ENCODE results near the gene KRTAP2-1.
"Not testable (repeated sequence)": the region's sequence is repeated elsewhere in the genome, so short reads cannot be mapped to it uniquely, and the experiment has no call there.

Gene KRTAP2-1

DNA sequence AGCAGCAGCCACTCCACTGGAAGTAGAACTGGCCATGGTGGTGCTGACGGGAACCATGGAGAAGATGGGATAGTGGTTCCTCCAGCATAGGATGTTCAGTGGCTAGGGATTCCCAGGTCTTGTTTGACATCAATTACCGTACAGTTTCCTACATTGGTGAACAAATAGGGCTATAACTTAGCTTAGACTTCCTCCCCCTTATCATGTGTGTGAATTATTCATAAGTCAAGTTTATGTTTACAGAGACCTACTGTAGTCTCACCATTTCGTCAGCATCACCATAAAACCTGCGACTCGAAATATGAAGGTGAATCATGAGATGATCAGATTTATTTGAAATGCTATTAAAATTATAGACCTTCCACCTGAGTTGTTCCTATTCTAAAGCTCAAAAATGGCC lies 11.6 kb upstream of the KRTAP2-1 start:
- DNase-seq (ENCODE audit: low read depth in 1 of 2, low spot score in 1 of 2) = no peak

DNA sequence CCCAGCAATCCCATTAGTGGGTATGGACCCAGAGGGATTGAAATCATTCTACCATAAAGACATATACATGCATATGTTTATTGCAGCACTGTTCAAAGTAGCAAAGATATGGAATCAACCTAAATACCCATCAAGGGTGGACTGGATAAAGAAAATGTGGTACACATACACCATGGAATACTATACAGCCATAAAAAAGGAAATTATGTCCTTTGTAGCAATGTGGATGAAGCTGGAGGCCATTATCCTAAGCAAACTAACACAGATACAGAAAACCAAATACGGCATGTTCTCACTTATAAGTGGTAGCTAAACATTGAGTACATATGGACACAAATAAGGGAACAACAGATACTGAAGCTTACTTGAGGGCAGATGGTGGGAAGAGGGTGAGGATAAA lies 10.4 kb upstream of the KRTAP2-1 start:
- DNase-seq (ENCODE audit: low read depth in 1 of 2, low spot score in 1 of 2) = no peak

DNA sequence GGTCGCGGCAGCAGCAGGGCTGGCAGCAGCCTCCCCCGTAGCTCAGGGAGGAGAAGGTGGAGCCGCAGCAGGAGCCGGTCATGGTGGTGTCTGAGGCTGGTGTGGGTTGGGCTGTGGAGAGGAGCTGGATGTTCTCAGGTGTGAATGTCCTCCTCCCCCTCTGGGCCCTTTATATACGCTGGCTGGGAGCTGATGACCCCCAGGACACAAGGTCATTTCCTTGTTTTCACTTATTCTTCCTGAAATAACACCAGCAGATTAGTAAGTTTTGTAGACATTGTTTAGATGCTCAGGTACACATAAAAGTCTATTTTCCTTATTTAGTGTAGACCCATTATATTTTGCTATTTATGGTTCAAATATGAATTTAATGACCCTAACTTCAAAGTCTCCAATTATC lies 8.0 kb upstream of the KRTAP2-1 start, which contains the start of gene KRTAP2-2:
TSS of gene KRTAP2-2 (minus strand) at position 101 of the 400 bp plus-strand sequence. CDS start at position 82, 19 bp downstream.
- DNase-seq (ENCODE audit: low read depth in 1 of 2, low spot score in 1 of 2) = not testable (repeated sequence)

DNA sequence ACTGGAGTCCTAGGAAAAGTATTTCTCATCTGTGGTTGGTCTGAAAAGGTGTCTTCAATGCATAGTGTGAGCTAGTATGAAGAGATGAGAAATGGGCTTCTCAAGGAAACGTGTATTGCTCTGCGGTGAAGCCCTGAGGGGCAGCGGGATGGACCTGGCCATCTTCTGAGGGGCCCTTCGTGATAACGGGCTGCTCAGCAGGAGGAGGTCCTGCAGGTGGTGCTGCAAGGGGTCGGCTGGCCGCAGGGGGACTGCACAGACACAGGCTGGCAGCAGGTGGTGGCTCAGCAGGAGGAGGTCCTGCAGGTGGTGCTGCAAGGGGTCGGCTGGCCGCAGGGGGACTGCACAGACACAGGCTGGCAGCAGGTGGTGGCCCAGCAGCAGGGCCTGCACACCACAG lies 7.4 kb upstream of the KRTAP2-1 start:
- not testable (repeated sequence) for DNase-seq (ENCODE audit: low read depth in 1 of 2, low spot score in 1 of 2)

DNA sequence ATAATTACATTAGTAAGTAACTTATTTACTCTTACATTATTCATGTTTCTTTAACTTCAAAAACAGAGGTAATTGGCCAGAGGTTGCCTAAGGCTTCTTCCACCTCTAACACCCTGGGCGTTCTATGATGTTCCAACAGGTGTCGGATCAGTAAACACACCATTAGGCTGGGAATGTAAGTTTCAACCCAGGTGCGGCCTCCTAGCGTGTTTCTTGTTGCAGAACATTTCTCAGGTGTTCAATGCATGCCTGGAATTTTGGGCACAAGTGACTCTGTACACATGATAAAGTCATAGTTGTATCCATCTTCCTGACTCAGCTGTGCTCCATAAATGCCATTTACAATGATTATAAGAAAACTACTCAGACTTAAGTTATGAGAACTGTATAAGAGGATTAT lies 6.9 kb upstream of the KRTAP2-1 start:
- no peak for DNase-seq (ENCODE audit: low read depth in 1 of 2, low spot score in 1 of 2)

DNA sequence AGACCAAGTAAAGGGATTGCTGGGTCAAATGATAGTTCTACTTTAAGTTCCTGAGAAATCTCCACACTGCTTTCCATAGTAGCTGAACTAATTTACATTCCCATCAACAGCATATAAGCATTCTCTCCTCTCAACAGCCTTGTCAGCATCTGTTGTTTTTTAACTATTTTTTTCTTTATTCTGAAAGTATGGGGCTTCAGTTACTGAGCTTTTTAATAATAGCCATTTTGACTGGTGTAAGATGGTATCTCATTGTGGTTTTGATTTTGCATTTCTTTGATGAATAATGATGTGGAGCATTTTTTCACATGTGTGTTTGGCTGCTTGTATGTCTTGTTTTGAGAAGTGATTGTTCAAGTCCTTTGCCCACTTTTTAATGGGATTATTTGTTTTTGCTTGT lies 5.5 kb upstream of the KRTAP2-1 start:
- no peak for DNase-seq (ENCODE audit: low read depth in 1 of 2, low spot score in 1 of 2)

DNA sequence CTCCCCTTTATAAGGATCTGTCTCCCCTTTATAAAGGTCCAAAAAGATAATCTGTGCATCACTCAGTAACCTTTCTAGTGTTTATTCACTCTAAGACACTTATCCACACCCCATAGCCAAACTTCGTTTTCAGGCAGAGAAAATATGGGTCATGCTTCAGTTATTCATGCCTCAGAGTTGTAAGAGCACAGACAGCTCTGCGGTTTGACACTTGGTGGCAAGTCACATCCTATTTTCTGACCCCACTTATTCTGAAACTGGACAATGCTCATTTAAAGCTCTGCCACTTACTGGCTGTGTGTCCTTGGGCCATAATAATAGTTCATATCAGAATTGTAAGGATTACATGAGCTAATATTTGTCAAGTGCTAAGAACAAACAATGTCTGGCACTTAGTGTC lies 2.0 kb upstream of the KRTAP2-1 start:
- no peak for DNase-seq (ENCODE audit: low read depth in 1 of 2, low spot score in 1 of 2)

DNA sequence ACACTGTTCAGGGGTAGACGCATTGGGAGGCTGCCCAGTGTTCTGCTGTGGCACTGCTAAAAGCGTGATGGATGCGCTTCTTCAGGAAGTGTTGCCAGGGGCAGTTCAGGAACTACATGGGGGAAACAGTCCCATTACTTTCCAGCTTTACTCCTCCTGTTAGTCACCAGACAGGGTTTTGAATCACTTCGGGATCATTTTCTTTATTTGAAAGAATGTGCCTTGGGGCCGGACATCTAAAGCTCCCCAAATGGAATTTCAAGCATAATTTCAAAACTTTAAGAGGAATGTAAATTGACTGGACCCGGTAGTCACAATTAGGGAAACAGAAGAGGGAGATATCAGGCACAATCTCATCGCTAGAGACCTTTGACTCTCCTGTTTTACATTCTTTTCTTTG lies 1.3 kb upstream of the KRTAP2-1 start:
- no peak for DNase-seq (ENCODE audit: low read depth in 1 of 2, low spot score in 1 of 2)

DNA sequence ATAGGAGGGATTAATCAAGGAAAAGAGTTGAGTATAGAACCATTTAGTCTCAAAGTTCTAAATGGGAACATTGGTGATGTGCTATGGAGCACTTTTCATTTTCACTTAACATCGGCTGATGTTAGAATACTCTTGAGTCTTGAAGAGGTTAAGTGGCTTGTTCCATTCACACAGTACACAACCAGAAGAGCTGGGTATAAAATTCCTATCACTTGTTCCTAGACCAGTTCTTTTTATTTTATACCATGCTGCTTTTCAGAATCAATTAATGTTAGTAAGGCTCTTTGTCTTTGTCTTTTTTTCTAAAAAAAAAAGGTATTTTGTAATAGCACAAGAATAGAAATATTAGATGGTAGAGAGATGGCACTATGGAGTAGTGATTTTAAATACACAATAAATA lies 4.2 kb downstream of the KRTAP2-1 start:
- DNase-seq (ENCODE audit: low read depth in 1 of 2, low spot score in 1 of 2) = no peak

DNA sequence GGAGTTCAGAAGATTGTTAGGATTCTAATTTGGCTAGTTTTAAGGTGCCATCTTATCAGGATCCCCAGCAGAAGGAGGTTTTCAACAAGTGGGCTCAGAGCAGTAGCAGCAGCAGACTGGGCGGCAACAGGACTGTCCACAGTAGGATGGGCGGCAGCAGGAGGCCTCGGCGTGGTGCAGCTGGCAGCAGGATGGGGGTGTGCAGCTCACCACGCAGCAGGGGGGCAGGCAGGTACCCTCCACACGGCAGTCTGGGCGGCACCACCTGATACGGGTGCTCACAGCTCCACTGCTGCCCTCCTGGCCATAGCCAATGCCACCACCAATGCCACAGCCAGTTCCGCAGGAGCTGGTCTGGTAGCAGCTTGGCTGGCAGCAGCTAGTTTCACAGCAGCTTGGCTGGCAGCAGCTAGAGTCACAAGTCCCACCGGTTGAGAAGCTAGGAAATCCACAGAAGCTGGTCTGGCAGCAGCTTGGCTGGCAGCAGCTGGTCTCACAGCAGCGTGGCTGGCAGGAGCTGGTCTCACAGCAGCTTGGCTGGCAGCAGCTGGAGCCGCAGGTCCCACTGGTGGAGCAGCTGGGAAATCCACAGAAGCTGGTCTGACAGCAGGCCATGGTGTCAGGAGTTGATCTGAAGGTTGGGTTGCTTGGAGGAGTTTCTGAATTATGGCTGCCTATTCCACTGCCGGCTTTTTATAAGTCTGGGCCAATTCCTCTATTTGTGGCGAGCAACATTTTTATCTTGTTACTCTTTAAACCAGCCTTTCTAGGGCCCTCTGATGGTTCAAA lies 6.1 kb downstream of the KRTAP2-1 start, which contains the start of gene KRTAP1-1:
TSS of gene KRTAP1-1 (minus strand) at position 668 of the 789 bp plus-strand sequence. CDS start at position 615, 53 bp downstream.
- not testable (repeated sequence) for DNase-seq (ENCODE audit: low read depth in 1 of 2, low spot score in 1 of 2)

DNA sequence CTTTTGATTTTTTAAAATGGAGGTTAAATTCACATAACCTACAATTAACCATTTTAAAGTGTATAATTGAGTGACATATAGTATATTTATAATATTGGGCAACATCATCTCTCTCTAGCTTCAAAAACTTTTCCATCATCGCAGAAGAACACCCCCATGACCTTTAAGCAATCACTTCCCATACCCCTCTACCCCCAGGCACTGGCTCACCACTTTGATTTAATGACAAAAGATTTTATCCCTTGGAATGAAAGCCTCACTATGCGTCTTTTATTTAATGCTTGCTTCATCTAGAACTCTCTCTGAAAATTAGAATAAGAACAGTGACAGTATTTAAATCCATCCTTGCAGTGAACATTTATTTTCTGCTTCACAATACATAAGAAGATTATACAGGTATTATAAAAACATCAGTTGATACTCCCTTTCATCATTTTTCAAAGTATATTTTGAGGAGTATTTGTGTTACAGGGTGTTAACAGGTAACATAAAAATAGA lies 9.2 kb downstream of the KRTAP2-1 start:
- no peak for DNase-seq (ENCODE audit: low read depth in 1 of 2, low spot score in 1 of 2)

DNA sequence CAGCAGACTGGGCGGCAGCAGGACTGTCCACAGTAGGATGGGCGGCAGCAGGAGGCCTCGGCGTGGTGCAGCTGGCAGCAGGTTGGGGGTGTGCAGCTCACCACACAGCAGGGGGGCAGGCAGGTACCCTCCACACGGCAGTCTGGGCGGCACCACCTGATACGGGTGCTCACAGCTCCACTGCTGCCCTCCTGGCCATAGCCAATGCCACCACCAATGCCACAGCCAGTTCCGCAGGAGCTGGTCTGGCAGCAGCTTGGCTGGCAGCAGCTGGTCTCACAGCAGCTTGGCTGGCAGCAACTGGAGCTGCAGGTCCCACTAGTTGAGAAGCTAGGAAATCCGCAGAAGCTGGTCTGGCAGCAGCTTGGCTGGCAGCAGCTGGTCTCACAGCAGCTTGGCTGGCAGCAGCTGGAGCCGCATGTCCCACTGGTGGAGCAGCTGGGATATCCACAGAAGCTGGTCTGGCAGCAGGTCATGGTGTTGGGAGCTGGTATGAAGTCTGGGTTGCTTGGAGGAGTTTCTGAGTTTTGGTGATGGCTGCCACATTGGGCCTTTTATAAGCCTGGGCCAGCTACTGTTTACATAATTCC lies 12.7 kb downstream of the KRTAP2-1 start, which contains the start of gene KRTAP1-3:
TSS of gene KRTAP1-3 (minus strand) at position 529 of the 590 bp plus-strand sequence. CDS start at position 476, 53 bp downstream.
- not testable (repeated sequence) for DNase-seq (ENCODE audit: low read depth in 1 of 2, low spot score in 1 of 2)

DNA sequence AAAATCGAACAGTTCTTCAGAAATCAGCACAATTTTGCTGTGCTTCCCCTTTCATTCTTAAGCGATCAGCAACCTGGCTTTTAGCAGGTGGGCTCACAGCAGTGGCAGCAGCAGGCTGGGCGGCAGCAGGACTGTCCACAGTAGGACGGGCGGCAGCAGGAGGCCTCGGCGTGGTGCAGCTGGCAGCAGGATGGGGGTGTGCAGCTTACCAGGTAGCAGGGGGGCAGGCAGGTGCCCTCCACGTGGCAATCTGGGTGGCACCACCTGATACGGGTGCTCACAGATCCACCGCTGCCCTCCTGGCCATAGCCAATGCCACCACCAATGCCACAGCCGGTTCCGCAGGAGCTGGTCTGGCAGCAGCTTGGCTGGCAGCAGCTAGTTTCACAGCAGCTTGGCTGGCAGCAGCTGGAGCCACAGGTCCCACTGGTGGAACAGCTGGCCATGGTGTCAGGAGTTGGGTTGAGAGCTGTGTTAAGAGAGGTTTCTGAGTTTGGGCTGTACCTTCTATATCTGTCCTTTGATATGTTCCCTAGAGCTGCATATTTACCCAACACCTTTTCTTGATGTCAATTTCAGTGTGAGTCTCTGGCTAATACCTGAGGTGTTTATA lies 17.4 kb downstream of the KRTAP2-1 start, which contains the start of gene KRTAP1-4:
TSS of gene KRTAP1-4 (minus strand) at position 563 of the 613 bp plus-strand sequence. CDS start at position 446, 117 bp downstream.
- no peak for DNase-seq (ENCODE audit: low read depth in 1 of 2, low spot score in 1 of 2)

DNA sequence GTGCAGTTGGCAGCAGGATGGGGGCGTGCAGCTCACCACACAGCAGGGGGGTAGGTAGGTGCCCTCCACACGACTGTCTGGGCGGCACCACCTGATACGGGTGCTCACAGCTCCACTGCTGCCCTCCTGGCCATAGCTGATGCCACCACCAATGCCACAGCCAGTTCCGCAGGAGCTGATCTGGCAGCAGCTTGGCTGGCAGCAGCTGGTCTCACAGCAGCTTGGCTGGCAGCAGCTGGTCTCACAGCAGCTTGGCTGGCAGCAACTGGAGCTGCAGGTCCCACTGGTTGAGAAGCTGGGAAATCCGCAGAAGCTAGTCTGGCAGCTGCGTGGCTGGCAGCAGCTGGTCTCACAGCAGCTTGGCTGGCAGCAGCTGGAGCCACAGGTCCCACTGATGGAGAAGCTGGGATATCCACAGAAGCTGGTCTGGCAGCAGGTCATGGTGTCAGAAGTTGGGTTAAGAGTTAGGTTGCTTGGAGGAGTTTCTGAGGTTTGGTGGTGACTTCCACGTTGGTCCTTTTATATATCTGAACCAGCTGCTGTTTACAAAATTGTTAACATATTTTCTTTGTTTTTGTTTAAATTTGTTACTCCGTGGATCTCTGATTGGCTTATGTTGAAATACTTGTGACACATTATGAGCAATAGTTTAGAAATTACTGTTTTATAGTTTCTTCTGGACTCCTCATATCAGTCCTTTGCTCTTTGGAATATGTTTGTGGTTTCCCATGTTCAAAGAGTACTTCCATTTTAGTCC lies 20.2 kb downstream of the KRTAP2-1 start, which contains the start of gene KRTAP1-5:
TSS of gene KRTAP1-5 (minus strand) at position 494 of the 757 bp plus-strand sequence. CDS start at position 441, 53 bp downstream.
- no peak for DNase-seq (ENCODE audit: low read depth in 1 of 2, low spot score in 1 of 2)

DNA sequence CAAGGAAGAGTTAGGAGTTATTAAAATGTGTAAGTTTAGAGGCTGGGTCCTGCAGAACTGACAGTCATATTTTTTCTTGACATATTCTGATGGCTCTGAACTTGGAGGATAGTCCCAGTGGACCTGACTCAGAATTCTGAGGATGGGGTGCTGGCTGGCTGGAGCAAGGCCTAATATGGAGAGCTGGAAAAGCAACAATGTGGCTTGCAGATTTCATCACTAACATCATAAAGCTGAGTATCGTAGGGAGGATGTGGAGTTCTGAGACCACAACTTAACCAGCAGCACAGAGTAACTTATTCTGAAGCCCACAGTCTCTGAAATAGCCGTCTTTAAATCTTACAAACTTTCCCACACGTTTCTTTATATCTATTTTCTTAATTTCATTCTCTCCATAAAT lies 22.4 kb downstream of the KRTAP2-1 start:
- no peak for DNase-seq (ENCODE audit: low read depth in 1 of 2, low spot score in 1 of 2)

DNA sequence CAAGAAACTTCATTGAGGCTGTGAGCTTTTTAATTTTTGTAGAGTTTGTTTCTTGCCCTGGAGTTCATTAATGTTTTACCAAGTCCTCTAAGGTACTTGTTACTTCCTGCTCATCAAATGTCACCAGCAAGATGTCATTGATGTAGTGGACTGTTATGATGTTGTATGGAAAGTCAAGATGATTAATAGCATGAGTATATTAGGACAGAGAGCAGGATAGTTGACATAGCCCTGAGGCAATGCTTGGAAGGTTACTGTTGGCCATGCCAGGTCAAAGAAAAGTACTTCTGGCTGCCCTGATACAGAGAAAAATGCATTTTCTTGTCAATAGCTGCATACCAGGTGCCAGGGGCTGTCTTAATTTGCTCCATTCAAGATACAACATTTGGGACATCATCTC lies 26.8 kb downstream of the KRTAP2-1 start:
- no peak for DNase-seq (ENCODE audit: low read depth in 1 of 2, low spot score in 1 of 2)

DNA sequence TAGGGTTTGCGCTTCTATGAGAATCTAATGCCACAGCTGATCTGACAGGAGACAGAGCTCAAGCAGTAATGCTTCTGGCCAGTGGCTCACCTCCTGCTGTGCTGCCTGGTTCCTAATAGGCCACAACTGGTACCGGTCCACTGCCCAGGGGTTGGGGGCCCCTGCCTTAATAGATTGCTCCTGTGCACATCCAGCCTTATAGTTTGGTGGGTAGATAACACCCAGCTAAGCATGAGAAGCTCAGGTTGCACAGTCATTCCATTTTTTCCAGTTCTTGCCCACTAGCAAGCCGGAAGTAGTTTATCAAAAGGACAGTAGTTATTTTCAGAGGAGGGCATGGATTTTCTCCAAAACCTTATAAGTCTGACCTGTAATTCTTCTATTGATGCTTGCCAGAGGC lies 27.7 kb downstream of the KRTAP2-1 start:
- no peak for DNase-seq (ENCODE audit: low read depth in 1 of 2, low spot score in 1 of 2)

DNA sequence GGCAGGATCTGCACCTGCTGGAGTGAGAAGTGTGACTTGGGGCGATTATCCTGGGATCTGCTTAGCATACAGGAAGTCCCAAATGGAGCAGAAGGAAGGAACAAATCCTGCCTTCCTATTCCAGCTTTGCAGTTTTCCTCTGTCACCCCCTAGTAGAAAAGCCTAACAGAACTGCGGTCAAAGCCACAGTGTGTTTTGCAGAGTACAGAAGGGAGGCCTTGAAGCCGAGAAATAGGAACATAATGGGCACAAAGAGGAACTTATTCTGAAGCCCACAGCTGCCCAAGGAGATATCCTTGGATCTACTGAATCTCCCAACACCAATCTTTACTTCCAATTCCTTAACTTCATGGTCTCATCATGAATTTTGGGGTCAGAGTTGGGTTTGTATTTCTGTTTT lies 28.6 kb downstream of the KRTAP2-1 start:
- DNase-seq (ENCODE audit: low read depth in 1 of 2, low spot score in 1 of 2) = no peak

DNA sequence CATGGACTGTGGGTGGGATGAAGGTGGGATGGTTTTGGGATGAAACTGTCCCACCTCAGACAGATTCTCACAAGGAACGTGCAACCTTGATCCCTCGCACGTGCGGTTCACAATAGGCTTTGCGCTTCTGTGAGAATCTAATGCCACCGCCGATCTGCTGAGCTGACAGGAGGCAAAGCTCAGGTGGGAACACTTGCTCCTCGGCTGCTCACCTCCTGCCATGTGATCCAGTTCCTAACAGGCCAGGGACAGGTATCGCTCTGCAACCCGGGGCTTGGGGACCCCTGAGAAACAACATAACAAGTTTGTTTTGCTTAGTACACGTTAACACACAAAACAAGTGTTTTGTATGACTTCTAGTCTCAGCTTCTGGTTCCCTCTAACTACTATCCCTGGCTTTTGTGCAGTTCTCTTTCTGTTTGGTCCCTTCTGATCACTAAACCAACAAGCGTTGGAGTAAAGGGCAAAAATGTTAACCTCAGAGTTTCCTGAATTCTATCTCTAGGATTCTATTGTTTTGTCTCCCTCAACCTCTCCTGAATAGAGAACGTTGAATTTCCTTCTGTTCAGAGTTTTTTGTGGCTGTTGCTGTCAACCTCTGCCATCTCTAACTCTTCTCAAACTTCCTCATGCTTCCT lies 30.4 kb downstream of the KRTAP2-1 start:
- DNase-seq (ENCODE audit: low read depth in 1 of 2, low spot score in 1 of 2) = no peak

DNA sequence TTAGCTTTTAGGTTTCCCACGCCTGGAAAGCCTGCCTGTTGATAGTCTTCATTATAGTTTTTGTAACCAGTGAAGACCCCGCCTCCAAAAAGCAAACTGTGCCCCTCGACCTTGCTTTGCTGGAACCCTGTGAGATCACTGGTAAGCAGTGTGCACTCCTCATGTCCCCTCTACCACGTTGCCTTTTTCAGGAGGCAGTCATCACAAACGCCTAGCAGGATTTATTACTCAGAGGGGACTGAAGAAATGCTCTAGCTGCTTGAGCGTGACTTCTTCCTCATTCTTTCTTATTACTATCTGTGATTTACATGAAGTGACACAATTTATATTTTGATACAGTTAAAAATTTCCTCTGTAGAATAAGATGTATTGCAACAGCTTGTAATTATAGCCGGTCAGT lies 31.7 kb downstream of the KRTAP2-1 start:
- no peak for DNase-seq (ENCODE audit: low read depth in 1 of 2, low spot score in 1 of 2)

Measured in stimulated activated CD4-positive, alpha-beta T cell treated with anti-CD3 and anti-CD28 coated beads, Interleukin-15, amount 100 ng/mL, for 1 hour (primary cell).